ENCODE measurements around the gene CFB. TPM values are rescaled to one million over a fixed set of nuclear protein-coding genes. Genes with fewer than 3 reads are reported as not detected.
A peak's percentile ranks its signal among the peaks of the same experiment; 100 is the strongest.

CFB gene
- total and polyA plus RNA-seq, 2 of the 13 experiments (the other 11 are each of a cell fraction or from before 2014, with no cell fraction given): 171 to 513 TPM

DNA sequence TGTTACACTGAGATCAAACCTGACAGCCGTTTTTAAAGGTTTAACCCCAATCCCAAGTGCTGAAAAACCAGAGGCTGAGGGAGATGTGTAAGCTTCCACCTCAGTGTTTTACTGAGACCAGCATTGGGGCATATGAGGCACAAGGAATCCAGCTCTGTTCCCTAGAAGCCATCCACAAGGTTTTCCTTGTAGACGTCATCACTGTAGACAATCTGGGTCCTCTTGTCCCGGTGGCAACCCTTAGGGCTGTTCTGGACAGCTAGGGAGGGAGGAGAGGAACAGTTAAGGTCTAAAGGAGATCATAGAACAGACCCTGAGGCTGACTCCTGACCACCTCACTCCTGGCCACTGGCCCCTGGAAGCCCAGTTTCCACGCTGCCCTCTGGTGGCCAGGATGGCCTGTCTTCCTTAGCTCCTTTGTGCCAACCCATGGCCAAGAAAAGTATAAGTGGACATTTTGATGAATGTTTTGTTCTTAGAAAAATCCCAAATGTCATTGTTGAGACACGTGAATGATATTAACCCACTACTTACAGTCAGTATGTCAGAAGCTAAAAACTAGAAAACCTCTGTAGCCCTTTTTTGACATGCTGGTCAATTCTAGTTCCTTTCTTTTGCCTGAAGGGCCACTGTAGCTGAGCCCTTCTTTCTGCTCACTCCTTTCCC, 6.4 kb downstream of the CFB start (continued):
- TF ChIP-seq NR2F1 (CRISPR knock-in tag; IDR thresholded peaks at IDR 0.05) (no peak), ZC3H4 (CRISPR knock-in tag; IDR thresholded peaks at IDR 0.05; ENCODE audit: borderline replicate concordance) (no peak), SMAD9 (CRISPR knock-in tag; IDR thresholded peaks at IDR 0.05) (no peak), ZNF766 (CRISPR knock-in tag; IDR thresholded peaks at IDR 0.05; ENCODE audit: borderline replicate concordance) (no peak), SOX6 (IDR thresholded peaks at IDR 0.05) (no peak), SOX6 (CRISPR knock-in tag; IDR thresholded peaks at IDR 0.05) (no peak), TRIM24 (CRISPR knock-in tag; IDR thresholded peaks at IDR 0.05) (no peak), SMARCE1 (IDR thresholded peaks at IDR 0.05; ENCODE audit: borderline replicate concordance) (no peak), NCOR1 (IDR thresholded peaks at IDR 0.05; ENCODE audit: borderline replicate concordance, low read length) (no peak), ZNF160 (CRISPR knock-in tag; IDR thresholded peaks at IDR 0.05) (no peak), RBM22 (optimal IDR thresholded peaks at IDR 0.05; ENCODE audit: low read length) (peak; percentile 91), ZNF614 (CRISPR knock-in tag; IDR thresholded peaks at IDR 0.05; ENCODE audit: borderline replicate concordance) (no peak), ZNF225 (CRISPR knock-in tag; IDR thresholded peaks at IDR 0.05) (no peak), ARHGAP35 (CRISPR knock-in tag; IDR thresholded peaks at IDR 0.05; ENCODE audit: borderline replicate concordance) (no peak), KLF12 (CRISPR knock-in tag; IDR thresholded peaks at IDR 0.05; ENCODE audit: borderline replicate concordance) (no peak), HOXA5 (CRISPR knock-in tag; IDR thresholded peaks at IDR 0.05) (no peak), MAF1 (CRISPR knock-in tag; IDR thresholded peaks at IDR 0.05; ENCODE audit: borderline replicate concordance) (no peak), ZNF333 (CRISPR knock-in tag; IDR thresholded peaks at IDR 0.05; ENCODE audit: borderline replicate concordance) (no peak), BORCS8-MEF2B (CRISPR knock-in tag; IDR thresholded peaks at IDR 0.05) (0 out of 2 replicates have a peak, but pooled peaks have one; percentile 57), HMGA1 (CRISPR knock-in tag; conservative IDR thresholded peaks at IDR 0.05) (no peak), HNRNPUL1 (IDR thresholded peaks at IDR 0.05; ENCODE audit: low read depth, low read length) (no peak)
- TF ChIP-seq, protein P1, sequence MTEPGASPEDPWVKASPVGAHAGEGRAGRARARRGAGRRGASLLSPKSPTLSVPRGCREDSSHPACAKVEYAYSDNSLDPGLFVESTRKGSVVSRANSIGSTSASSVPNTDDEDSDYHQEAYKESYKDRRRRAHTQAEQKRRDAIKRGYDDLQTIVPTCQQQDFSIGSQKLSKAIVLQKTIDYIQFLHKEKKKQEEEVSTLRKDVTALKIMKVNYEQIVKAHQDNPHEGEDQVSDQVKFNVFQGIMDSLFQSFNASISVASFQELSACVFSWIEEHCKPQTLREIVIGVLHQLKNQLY (CRISPR knock-in tag; IDR thresholded peaks at IDR 0.05): no peak
- TF ChIP-seq, protein P2, sequence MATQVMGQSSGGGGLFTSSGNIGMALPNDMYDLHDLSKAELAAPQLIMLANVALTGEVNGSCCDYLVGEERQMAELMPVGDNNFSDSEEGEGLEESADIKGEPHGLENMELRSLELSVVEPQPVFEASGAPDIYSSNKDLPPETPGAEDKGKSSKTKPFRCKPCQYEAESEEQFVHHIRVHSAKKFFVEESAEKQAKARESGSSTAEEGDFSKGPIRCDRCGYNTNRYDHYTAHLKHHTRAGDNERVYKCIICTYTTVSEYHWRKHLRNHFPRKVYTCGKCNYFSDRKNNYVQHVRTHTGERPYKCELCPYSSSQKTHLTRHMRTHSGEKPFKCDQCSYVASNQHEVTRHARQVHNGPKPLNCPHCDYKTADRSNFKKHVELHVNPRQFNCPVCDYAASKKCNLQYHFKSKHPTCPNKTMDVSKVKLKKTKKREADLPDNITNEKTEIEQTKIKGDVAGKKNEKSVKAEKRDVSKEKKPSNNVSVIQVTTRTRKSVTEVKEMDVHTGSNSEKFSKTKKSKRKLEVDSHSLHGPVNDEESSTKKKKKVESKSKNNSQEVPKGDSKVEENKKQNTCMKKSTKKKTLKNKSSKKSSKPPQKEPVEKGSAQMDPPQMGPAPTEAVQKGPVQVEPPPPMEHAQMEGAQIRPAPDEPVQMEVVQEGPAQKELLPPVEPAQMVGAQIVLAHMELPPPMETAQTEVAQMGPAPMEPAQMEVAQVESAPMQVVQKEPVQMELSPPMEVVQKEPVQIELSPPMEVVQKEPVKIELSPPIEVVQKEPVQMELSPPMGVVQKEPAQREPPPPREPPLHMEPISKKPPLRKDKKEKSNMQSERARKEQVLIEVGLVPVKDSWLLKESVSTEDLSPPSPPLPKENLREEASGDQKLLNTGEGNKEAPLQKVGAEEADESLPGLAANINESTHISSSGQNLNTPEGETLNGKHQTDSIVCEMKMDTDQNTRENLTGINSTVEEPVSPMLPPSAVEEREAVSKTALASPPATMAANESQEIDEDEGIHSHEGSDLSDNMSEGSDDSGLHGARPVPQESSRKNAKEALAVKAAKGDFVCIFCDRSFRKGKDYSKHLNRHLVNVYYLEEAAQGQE (IDR thresholded peaks at IDR 0.05; ENCODE audit: borderline replicate concordance in 1 of 2, low read depth in 1 of 2, low read length in 2 of 2): no peak
- TF ChIP-seq, protein P3, sequence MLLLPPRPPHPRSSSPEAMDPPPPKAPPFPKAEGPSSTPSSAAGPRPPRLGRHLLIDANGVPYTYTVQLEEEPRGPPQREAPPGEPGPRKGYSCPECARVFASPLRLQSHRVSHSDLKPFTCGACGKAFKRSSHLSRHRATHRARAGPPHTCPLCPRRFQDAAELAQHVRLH (CRISPR knock-in tag; IDR thresholded peaks at IDR 0.05; ENCODE audit: borderline replicate concordance, low read depth): peak; percentile 59; the same call in 1 of the 2 replicates
- TF ChIP-seq, protein P4, sequence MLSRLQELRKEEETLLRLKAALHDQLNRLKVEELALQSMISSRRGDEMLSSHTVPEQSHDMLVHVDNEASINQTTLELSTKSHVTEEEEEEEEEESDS (CRISPR knock-in tag; IDR thresholded peaks at IDR 0.05; ENCODE audit: borderline replicate concordance): no peak
- TF ChIP-seq, protein P5, sequence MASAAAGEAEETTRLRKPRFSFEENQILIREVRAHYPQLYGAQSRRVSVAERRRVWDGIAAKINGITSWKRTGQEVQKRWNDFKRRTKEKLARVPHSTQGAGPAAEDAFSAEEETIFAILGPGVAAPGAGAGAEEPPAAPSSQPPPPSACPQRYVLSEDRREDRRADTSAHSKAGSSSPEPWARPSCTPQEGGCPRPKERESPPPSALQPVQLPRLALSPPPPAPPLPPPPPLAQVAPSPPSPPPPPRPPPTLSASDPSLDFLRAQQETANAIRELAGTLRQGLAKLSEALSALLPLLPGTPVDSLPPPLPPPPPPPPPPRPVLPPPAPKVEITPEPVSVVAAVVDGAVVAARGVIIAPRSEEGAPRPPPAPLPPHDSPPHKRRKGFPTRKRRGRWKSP (CRISPR knock-in tag; IDR thresholded peaks at IDR 0.05): no peak
